Measurements from ENCODE around the gene UBE2I.

GRCh38 chr16:1371054-1371978, 61.9 kb downstream of the UBE2I start:
- TF ChIP-seq CTCF (IDR thresholded peaks at IDR 0.05), result no peak
- no peak for TF ChIP-seq POLR2A (IDR thresholded peaks at IDR 0.05)
